ENCODE results near the gene ITPR2.
"Not testable (repeated sequence)": the region's sequence is repeated elsewhere in the genome, so short reads cannot be mapped to it uniquely, and the experiment has no call there.

Gene ITPR2

GRCh38 chr12:26627335-26627734 is 205.7 kb downstream of the ITPR2 start:
- no peak for DNase-seq (ENCODE audit: low read depth)

DNA sequence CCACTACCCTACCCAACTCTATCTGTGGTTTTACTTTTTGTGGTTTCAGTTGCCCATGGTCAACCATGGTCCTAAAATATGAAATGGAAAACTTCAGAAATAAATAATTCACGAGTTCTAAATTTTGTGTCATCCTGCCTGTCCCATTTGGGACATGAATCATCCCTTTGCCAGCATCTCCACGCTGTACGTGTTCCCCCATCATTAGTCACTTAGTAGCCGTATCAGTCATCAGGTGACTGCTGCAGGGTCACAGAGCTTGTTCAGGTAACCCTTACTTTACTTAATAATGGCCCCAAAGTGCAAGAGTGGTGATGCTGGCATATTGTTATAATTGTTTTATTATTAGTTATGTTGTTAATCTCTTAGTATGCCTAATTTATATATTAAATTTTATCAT is 209.9 kb downstream of the ITPR2 start:
- DNase-seq (ENCODE audit: low read depth), result no peak

- no peak for DNase-seq (ENCODE audit: low read depth)
Observed at GRCh38 chr12:26622601-26623000, 210.4 kb downstream of the ITPR2 start.

DNA sequence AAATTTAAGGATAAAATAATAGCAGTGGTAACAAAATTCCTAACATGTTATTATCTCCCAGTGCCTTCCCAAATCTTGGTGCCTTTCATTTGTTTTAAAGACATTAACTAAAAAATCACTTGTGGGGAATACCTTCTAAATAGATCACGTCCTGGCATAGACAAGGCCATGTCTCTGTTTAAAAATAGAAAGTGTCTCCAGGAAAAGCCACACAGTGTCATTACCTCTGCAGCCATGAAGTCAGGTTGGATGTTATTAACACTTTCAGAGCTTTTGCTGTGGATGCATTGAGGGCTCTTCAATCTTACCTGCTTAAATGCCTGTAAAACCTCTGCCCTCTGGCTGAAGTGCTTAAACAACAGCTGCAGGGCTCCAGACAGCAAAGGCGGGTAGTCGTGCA is 211.1 kb downstream of the ITPR2 start:
- no peak for DNase-seq (ENCODE audit: low read depth)

DNA sequence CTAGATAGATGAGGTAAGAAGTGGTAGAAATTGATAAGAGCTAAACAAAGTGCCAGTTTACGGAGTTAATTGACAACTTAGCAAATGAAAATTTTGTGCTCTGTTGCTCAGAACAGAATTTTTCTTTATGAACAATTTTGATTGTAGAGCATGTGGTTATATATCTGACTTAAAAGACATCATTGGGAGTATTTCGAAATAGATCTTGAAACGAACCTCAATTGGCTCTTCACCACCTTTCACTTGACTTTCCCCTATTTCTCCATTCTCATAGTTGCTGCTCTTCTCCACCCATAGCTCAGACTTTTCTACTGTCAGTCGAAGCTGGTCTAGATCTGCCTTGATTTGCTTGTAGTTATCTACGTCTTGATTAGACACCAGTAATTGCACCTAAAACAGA is 212.1 kb downstream of the ITPR2 start:
- no peak for DNase-seq (ENCODE audit: low read depth)

GRCh38 chr12:26617513-26617912 is 215.5 kb downstream of the ITPR2 start:
- no peak for DNase-seq (ENCODE audit: low read depth)

- DNase-seq (ENCODE audit: low read depth), result no peak
Observed at GRCh38 chr12:26614011-26614616, 218.9 kb downstream of the ITPR2 start.

DNA sequence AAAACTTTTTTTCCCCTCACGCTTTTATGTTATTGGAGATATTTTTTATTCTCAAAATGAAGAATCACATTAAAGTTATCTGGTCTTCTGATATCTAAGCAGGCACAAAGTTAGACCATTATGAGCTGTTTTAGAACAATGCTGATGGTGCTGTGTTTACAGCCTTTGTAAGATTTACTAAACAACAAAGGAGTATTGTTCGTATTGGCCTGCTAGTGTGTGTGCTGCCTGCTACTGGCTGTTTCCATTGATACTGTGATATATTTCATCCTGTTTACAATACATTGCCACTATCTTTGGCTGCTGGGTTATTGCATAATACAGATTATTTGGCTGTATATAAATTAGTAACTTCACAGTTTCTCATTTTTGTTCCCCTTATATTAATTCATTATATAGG is 220.8 kb downstream of the ITPR2 start:
- DNase-seq (ENCODE audit: low read depth), result no peak

DNA sequence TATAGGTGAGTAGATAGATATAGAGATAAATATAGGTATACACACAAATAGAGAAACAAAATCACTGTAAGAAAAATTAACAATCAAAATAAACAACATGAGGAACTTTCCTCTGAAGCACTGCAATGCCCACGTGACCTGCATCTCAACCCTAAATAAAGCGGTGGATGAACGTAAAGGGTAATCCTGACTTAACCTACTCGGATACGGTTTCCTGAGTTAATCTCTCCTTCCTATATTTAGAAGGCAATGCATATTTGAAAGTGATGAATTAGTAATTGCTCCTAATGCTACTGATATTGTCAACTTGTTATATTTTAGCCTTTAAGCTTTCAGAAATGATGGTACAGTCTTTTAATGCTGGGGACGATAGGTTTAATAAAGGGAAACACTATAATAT is 221.4 kb downstream of the ITPR2 start:
- no peak for DNase-seq (ENCODE audit: low read depth)

DNA sequence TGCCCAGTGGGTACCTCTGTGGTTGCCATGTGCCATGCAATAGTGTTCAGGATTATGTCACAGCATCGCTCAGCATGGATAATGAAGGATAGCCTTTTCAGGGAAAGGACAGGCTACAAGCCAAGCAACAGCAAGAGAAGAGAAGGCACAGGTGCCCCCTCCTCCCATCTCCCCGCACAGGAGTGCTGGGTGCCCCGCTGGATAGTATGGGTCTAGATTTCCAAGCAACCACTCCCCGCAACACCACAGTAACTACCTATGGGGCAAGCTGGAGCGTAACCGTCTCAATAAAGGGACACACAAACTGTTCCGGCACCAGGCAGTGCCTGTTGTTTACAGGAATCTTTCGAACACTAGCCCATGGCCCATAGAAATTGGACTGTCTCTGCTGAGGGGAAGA is 222.2 kb downstream of the ITPR2 start:
- DNase-seq (ENCODE audit: low read depth), result no peak

DNA sequence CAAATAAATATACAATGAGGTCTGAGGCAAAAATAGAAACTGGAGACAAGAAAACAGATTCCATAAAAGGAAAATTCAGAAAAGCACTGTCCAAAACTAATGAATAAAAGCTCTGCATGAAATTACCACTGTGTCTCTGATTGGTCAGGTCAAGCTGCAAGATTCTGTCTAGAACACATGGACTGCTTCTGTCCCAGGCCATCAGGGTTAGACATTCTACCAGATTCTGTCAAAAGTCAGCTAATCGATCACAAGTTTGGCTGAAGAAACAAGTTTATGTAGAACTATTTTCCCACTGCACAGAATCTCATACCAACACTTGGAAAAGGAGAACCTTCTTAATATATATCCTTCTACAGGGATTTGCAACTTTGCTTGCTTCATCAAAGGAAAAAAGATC is 223.0 kb downstream of the ITPR2 start:
- no peak for DNase-seq (ENCODE audit: low read depth)

- no peak for DNase-seq (ENCODE audit: low read depth)
Observed at GRCh38 chr12:26608706-26609105, 224.3 kb downstream of the ITPR2 start.

DNA sequence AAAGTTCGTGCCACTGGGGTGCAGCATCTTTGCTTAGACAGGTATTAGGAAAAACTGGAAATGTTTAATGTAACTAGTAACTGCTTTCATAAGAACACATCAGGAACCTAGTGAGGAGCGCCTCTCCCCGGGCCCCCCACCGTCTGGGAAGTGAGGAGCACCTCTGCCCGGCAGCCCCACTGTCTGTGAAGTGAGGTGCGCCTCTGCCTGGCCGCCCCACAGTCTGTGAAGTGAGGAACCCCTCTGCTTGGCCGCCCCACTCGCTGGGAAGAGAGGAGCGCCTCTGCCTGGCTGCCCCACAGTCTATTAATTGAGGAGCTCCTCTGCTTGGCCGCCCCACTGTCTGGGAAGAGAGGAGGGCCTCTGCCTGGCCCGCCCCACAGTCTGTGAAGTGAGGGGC is 224.7 kb downstream of the ITPR2 start:
- DNase-seq (ENCODE audit: low read depth), result no peak

- DNase-seq (ENCODE audit: low read depth), result no peak
Observed at GRCh38 chr12:26606911-26607310, 226.1 kb downstream of the ITPR2 start.

DNA sequence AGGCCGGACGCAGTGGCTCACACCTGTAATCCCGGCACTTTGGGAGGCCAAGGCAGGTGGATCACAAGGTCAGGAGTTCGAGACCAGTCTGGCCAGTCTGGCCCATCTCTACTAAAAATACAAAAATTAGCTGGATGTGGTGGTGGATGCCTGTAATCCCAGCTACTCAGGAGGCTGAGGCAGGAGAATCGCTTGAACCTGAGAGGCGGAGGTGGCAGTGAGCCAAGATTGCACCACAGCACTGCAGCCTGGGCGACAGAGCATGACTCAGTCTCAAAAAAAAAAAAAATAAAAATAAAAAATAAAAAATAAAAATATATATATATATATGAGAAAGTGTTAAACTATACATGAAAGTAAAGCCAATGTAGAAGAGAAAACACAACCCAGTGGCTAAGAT is 228.2 kb downstream of the ITPR2 start:
- not testable (repeated sequence) for DNase-seq (ENCODE audit: low read depth)

GRCh38 chr12:26599096-26599695 is 233.8 kb downstream of the ITPR2 start:
- no peak for DNase-seq (ENCODE audit: low read depth)

DNA sequence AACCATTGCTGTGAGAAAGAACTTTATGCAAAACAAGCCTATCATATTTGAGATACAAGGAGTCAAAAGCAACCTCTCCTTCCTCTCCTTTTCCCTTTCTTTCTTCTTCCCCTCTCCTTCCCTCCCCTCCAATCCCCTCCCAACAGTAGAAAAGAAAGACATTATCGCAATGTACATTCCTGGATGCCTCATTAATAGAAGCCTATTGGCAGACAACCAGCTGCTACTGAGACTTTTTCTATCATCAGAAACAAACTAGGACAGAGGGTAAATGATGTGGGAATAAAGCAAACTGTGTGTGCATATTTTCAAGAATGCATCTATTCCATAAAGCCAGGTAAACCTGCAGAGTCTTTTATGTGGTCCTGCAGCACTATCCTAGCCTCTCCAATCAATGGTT is 237.2 kb downstream of the ITPR2 start:
- DNase-seq (ENCODE audit: low read depth), result no peak

DNA sequence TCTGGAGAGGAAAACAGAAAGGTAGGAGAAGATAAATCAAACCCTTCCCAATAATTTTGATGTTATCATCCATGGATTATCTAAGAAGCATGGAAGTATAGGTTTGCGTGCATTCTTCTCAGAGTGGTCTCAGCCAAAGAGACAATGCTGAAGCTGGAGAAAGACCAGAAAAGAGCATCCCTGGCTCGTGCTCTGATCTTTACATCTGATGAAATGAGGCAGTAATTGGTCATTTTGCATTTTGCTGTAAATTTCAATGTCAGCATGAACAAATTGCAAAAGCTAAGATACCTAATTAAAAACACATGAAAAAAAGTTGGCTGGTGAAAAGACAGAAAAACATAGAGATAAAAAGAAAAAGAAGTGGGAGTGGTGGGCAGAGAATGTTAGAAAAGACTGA is 252.4 kb downstream of the ITPR2 start:
- no peak for DNase-seq (ENCODE audit: low read depth)

- no peak for DNase-seq (ENCODE audit: low read depth)
Observed at GRCh38 chr12:26576266-26576665, 256.7 kb downstream of the ITPR2 start.

DNA sequence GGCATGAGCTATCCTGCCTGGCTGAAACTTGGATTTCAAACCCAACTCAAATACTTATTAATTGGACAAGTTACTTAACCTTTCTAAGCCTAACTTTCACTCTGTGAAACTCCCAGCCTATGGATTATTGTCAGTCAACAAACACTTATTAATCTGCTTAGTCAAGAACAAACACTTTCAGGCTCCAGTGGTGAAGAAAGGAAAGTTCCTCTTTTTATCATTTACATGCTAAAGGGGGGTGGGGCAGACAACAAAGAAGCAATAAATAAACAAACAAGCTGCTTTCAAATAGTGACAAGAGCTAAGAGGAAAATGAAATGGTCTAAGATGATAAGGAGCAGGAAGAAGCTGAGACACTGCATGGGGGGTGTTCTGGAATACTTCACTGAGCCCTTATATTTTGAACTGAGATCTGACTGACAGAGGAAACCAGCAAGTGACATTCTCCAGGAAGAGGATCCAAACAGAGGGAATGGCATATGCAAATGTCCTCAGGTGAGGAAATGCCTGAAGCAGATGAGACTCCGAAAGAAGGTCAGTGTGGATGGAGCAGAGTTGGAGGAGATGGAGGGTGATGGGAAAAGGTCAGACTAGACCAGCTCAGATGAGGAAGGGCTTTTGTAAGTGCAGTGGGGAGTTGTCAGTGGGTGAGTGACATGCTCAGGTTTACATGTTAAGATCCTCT is 259.6 kb downstream of the ITPR2 start:
- DNase-seq (ENCODE audit: low read depth), result no peak

- DNase-seq (ENCODE audit: low read depth), result no peak
Observed at GRCh38 chr12:26572137-26572536, 260.9 kb downstream of the ITPR2 start.

DNA sequence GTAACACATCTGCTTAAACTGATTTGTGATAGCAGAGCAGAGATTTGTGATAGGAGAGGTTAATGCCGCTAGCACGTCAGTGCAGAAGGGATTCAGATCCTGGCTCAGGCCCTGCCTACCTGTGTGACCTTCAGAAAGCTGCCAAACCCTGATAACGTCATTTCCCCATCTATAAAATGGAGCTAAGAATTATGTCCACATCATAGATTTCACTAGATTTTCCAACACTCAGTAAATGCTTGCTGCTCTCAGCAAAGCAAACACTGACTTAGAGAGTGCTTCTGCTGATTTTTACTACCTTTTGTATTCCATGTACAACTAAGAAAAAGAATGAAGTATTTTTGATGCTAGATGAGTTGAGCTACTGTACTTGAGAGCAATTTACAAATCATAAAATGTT is 261.4 kb downstream of the ITPR2 start:
- DNase-seq (ENCODE audit: low read depth), result no peak

- DNase-seq (ENCODE audit: low read depth), result no peak
Observed at GRCh38 chr12:26567126-26567525, 265.9 kb downstream of the ITPR2 start.

DNA sequence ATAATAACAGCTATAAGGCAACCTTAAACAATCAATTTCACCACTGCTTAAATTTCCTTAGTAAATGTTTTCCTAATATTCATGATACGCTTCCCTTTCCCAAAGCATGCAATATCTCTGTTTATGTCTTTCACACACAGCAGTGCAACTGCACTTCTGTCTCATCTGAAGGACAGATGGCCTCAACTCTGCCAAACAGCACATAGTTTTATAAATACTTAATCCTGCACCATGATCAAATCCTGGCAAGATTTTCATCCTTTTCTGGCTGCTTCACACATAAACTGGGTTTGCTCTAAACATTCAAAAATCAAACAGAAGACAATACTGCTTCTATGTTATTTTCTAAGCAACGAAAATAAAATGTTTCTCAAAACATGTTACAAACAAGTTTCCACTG is 266.3 kb downstream of the ITPR2 start:
- no peak for DNase-seq (ENCODE audit: low read depth)
